Left lung (tissue), 10 donors: ENCODE results near the gene MED27. TPM values are rescaled to one million over a fixed set of nuclear protein-coding genes. Genes with fewer than 3 reads are reported as not detected.

Source experiments
- ATAC-seq: fragments of 200-7000 bp; cut with Tn5 transposase; one replicate; pipeline ENCODE4 v1.9.1; 2020; ENCODE audit warnings: moderate library complexity
- DNase-seq, 4 donors: peaks; one replicate each; pipeline ENCODE4 v3.0.0-alpha.2; 2013 to 2020
- H3K27ac ChIP-seq, 2 donors: fragments of 200-600 bp; sonication (generic) in 1 of 2; one replicate each; pipeline versions ENCODE4 v1.5.0 to v1.8.0; 2020 to 2021
- H3K27me3 ChIP-seq, 2 donors: fragments of 200-600 bp; sonication (generic) in 1 of 2; one replicate each; pipeline versions ENCODE4 v1.5.0 to v1.8.0; 2020 to 2021
- H3K36me3 ChIP-seq, 2 donors: fragments of 200-600 bp; sonication (generic) in 1 of 2; one replicate each; pipeline versions ENCODE4 v1.5.0 to v1.8.0; 2020 to 2021
- H3K4me1 ChIP-seq, 2 donors: fragments of 200-600 bp; one replicate each; pipeline ENCODE4 v1.8.0; 2021
- H3K4me3 ChIP-seq, 2 donors: fragments of 200-600 bp; sonication (generic) in 1 of 2; one replicate each; pipeline versions ENCODE4 v1.5.0 to v1.8.0; 2020 to 2021; ENCODE audit warnings: mild to moderate bottlenecking in 1 of 2
- H3K9me3 ChIP-seq, 2 donors: fragments of 200-600 bp; sonication (generic) in 1 of 2; one replicate each; pipeline versions ENCODE4 v1.5.0 to v1.8.0; 2020 to 2021
- CTCF ChIP-seq, 2 donors: fragments of 200-600 bp; sonication (generic) in 1 of 2; IDR thresholded peaks; one replicate each; pipeline versions ENCODE4 v1.5.0 to v1.8.0; 2021; ENCODE audit warnings: antibody characterized with exemption in 2 of 2
- intact Hi-C, 2 donors: fragments of 100-400 bp; cut with DNase I; formaldehyde crosslinking; loops; one replicate each; pipeline versions ENCODE4 v1.11.2 to v1.14.2; 2022
- polyA plus RNA-seq, 6 donors: library from polyadenylated mRNA; unstranded; fragments of 120-200 nt; gene quantifications; one replicate each; pipeline ENCODE4 v1.2.1, GENCODE V29; 2013; ENCODE audit not compliant: insufficient read length in 6 of 6
- total RNA-seq, 2 donors: library from RNA; stranded (reverse); fragmentation: NEBNext Ultra II Directional; extraction: Animal tissue kit (Norgen Biotek cat#: 25700); gene quantifications; one replicate each; pipeline ENCODE4 v1.2.1, GENCODE V29; 2021
- donor health status: DM: no; HTN: yes; CAD: no.
- donor health status: DM: no; HTN: no; CAD: no.

The MED27 gene
- total and polyA plus RNA-seq, 8 donors, result 12.5 to 18.6 (median 16.7) TPM

- Histone ChIP-seq H3K9me3 (no peaks in the 10 kb centered on the region), H3K4me3 (no peak overlapping the region), H3K4me1 (peaks cover 0 to 2% of the 10 kb centered on the region in 2 donors), H3K36me3 (peaks cover 0 to 12% of the 10 kb centered on the region in 2 donors), H3K27ac (no peak overlapping the region), H3K27me3 (no peaks in the 10 kb centered on the region)
- ATAC-seq, result no peak
- intact Hi-C loops, result no loop called here
- DNase-seq, result no peak
- TF ChIP-seq CTCF (IDR thresholded peaks at IDR 0.05), result no peak
These were observed 203.7 kb downstream of the MED27 start for GRCh38 chr9:131875828-131876485.

GRCh38 chr9:131874916-131875670 lies 204.6 kb downstream of the MED27 start:
- H3K27ac ChIP-seq, result no peak overlapping the region
- intact Hi-C loops, result no loop called here
- H3K9me3 ChIP-seq, result no peaks in the 10 kb centered on the region
- DNase-seq (peak in 1 of 4 donors; percentile 50), ATAC-seq (no peak)
- no peaks in the 10 kb centered on the region for H3K27me3 ChIP-seq
- H3K36me3 ChIP-seq, result peaks cover 0 to 12% of the 10 kb centered on the region in 2 donors
- H3K4me3 ChIP-seq, result no peak overlapping the region
- no peaks in the 10 kb centered on the region for H3K4me1 ChIP-seq
- no peak for TF ChIP-seq CTCF (IDR thresholded peaks at IDR 0.05)

GRCh38 chr9:131874447-131874846 lies 205.2 kb downstream of the MED27 start:
- DNase-seq, result no peak
- H3K9me3 ChIP-seq, result no peaks in the 10 kb centered on the region
- no peak overlapping the region for H3K4me3 ChIP-seq
- no peaks in the 10 kb centered on the region for H3K27me3 ChIP-seq
- H3K4me1 ChIP-seq, result no peaks in the 10 kb centered on the region
- no peak overlapping the region for H3K27ac ChIP-seq
- H3K36me3 ChIP-seq, result peaks cover 0 to 12% of the 10 kb centered on the region in 2 donors
- no peak for ATAC-seq
- TF ChIP-seq CTCF (IDR thresholded peaks at IDR 0.05), result no peak
- intact Hi-C loops, result no loop called here

- intact Hi-C loops, result no loop called here
- Histone ChIP-seq H3K27ac (no peak overlapping the region), H3K4me1 (no peaks in the 10 kb centered on the region), H3K4me3 (no peak overlapping the region), H3K36me3 (peaks cover 0 to 12% of the 10 kb centered on the region in 2 donors), H3K9me3 (no peaks in the 10 kb centered on the region), H3K27me3 (no peaks in the 10 kb centered on the region)
- TF ChIP-seq CTCF (IDR thresholded peaks at IDR 0.05), result no peak
- DNase-seq (peak in 1 of 4 donors; percentile 48), ATAC-seq (no peak)
These were observed 205.7 kb downstream of the MED27 start for GRCh38 chr9:131873891-131874440.

- ATAC-seq (no peak), DNase-seq (no peak)
- no peak for TF ChIP-seq CTCF (IDR thresholded peaks at IDR 0.05)
- Histone ChIP-seq H3K4me3 (no peak overlapping the region), H3K36me3 (peaks cover 0 to 12% of the 10 kb centered on the region in 2 donors), H3K9me3 (no peaks in the 10 kb centered on the region), H3K27ac (no peak overlapping the region), H3K4me1 (no peaks in the 10 kb centered on the region), H3K27me3 (no peaks in the 10 kb centered on the region)
- intact Hi-C loops, result no loop called here
These were observed 206.3 kb downstream of the MED27 start for GRCh38 chr9:131873335-131873734.
